GM18517 (cell line): ENCODE data around the gene LRRC23.
"Not testable (repeated sequence)": the region's sequence is repeated elsewhere in the genome, so short reads cannot be mapped to it uniquely, and the experiment has no call there.

Experiments used
- ATAC-seq: cut with Tn5 transposase; IDR thresholded peaks from one replicate; pipeline ENCODE4 v1.9.1; 2021; ENCODE audit warnings: mild to moderate bottlenecking, moderate library complexity; ENCODE audit not compliant: unreplicated experiment

The LRRC23 gene

GRCh38 chr12:6872073-6873048, 32.3 kb upstream of the LRRC23 start:
- ATAC-seq: no peak

- peak; percentile 55 for ATAC-seq
Observed at GRCh38 chr12:6873094-6874014, 31.3 kb upstream of the LRRC23 start, which contains the start of gene SPSB2. TSS of gene SPSB2 (minus strand) at chr12:6873303. CDS start at chr12:6872901, 402 bp downstream.

DNA sequence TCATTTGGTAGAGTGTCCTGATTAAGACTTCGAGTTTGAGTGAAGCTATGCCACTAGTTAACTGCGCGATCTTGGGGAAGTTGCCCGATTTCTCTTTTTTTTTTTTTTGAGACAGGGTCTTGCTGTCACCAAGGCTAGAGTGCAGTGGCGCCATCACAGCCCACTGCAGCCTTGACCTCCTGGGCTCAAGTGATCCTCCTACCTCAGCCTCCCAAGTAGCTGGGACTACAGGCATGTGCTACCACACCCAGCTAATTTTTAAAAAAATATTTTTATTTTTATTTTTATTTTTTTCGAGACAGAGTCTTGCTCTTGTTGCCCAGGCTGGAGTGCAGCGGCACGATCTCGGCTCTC, 30.6 kb upstream of the LRRC23 start:
- not testable (repeated sequence) for ATAC-seq

- not testable (repeated sequence) for ATAC-seq
Observed at GRCh38 chr12:6879824-6880223, 24.8 kb upstream of the LRRC23 start.

DNA sequence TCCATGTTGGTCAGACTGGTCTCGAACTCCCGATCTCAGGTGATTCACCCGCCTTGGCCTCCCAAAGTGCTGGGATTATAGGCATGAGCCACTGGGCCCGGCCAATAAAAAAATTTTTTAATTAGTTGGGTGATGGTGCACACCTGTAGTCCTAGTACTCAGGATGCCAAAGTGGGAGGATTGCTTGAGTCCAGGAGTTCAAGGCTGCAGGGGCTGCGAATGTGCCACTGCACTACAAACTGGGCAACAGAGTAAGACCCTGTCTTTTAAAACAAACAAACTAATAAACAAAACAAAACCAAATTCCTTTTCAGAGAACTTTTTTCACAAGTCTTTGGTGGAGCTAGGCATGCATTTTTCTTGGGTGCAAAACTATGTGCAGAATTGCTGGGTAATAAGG, 21.4 kb upstream of the LRRC23 start:
- no peak for ATAC-seq

- ATAC-seq: no peak
Observed at GRCh38 chr12:6883683-6884082, 20.9 kb upstream of the LRRC23 start.

DNA sequence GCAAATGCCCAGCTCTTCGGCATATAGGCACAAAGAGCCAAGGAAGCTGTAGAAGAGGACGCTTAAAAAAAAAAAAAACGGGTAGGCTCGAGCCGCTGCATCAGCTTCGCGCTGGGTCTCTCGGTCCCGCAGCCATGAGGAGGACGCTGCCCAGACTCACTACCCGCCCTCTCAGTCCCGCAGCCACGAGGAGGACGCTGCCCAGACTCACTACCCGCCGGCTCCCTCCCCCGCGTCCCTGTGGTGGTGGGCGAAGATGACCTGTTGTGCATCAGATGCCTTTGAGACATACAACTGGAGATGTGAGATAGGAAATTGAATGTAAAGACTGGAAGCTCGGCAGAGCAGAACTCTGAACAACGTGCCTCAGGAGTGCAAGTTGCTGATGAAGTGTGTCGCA, 20.1 kb upstream of the LRRC23 start:
- ATAC-seq: no peak

GRCh38 chr12:6886206-6886999, 18.2 kb upstream of the LRRC23 start:
- ATAC-seq: not testable (repeated sequence)

GRCh38 chr12:6887460-6887859, 17.2 kb upstream of the LRRC23 start:
- no peak for ATAC-seq

DNA sequence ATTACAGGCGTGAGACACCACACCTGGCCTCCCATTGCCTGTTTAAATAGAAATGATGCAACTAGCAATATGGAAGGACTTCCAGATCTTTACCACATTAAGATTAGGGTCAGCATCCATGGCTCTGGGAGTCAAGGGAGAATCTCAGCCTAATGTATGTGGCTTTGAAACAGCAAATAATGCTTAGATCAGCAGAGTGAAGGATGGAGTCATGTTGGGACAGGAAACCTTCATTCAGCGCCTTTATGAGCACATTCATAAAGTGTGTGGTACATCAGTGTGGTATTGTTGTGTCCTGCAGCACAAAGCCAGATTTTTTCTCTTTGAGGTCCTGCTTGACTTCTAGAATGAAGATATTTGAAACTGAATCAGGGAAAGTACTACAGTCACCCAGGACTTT, 16.3 kb upstream of the LRRC23 start:
- ATAC-seq: no peak

DNA sequence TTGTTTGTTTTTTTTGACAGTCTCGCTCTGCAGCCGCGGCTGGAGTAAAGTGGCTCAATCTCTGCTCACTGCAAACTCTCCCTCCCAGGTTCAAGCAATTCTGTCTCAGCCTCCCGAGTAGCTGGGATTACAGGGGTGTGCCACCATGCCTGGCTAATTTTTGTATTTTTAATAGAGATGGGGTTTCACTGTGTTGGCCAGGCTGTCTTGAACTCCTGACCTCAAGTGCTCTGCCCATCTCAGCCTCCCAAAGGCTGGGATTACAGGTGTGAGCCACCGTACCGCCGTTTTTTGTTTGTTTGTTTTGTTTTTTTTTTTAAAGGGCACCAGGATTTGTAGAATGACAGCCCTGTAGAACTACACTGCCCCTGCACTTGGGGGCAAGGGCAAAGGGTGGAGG, 15.8 kb upstream of the LRRC23 start:
- not testable (repeated sequence) for ATAC-seq

GRCh38 chr12:6889775-6890573, 14.6 kb upstream of the LRRC23 start:
- not testable (repeated sequence) for ATAC-seq

DNA sequence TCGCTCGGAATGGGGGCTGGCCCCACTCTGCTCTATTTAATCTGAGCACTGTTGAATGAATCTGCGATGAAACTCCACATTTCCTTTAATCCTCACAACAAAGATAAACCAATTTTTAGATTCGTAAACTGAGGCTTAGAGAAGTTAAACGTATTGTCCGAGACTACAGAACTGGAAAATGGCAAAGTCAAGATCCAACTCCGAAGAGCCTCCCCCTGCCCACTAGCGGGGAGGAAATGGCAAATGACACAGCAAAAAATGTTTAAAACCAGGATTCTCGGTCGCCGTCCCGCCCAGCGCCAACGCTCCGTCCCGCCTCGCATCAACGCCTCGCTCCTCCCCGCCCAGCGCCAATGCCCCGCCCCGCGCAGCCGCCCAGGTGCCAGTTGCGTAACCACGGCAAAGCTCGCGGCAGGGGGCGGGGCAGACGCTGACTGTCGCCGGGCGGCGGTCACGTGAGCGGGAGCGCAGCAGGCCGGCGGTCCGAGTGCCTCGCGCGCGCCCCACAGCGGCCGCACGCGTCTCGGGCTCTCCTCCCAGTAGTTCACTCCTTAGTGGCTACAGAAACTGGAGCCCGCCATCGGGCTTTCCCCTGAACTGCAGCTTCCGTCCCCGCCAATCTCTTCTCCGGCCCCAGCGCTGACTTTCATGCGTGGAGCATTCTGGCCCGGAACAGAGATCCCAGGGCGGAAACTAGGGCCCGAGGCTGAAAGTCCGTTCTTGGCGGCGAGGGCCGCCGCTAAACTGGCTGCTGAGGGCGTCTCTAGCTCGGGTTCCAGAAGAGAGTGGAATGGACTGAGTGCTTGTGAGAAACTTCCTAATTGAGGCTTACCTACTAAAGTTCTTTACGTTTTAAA, 13.6 kb upstream of the LRRC23 start:
- ATAC-seq: peak; percentile 95

DNA sequence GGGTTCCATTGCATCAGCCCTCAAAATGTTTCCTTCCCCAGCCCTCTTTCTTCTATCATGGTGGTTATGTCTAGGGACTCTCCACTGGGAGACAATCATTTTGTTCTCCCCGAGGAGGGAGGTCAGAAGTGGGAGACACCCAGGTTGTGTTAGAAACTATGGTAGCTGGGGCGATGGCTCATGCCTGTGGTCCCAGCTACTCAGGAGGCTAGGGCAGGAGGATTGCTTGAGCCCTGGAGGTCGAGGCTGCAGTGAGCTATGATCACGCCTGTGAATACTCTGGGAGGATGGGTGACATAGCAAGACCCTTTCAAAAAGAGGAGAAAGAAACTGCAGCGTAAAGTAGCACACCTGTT, 13.0 kb upstream of the LRRC23 start:
- ATAC-seq: no peak

GRCh38 chr12:6892683-6893082, 11.9 kb upstream of the LRRC23 start:
- ATAC-seq: not testable (repeated sequence)

GRCh38 chr12:6894321-6894720, 10.3 kb upstream of the LRRC23 start:
- no peak for ATAC-seq

- no peak for ATAC-seq
Observed at GRCh38 chr12:6896846-6897435, 7.7 kb upstream of the LRRC23 start.

GRCh38 chr12:6899427-6899826, 5.2 kb upstream of the LRRC23 start:
- no peak for ATAC-seq
